DLD1 (cell line): ENCODE measurements around the gene GABRG2.
"Not testable (repeated sequence)": the region's sequence is repeated elsewhere in the genome, so short reads cannot be mapped to it uniquely, and the experiment has no call there.

Experiments
- in situ Hi-C: cut with HindIII; loops from 2 replicates; pipeline ENCODE4 v1.10.0; 2017; ENCODE audit warnings: low sequenced_read_pairs

Gene GABRG2

DNA sequence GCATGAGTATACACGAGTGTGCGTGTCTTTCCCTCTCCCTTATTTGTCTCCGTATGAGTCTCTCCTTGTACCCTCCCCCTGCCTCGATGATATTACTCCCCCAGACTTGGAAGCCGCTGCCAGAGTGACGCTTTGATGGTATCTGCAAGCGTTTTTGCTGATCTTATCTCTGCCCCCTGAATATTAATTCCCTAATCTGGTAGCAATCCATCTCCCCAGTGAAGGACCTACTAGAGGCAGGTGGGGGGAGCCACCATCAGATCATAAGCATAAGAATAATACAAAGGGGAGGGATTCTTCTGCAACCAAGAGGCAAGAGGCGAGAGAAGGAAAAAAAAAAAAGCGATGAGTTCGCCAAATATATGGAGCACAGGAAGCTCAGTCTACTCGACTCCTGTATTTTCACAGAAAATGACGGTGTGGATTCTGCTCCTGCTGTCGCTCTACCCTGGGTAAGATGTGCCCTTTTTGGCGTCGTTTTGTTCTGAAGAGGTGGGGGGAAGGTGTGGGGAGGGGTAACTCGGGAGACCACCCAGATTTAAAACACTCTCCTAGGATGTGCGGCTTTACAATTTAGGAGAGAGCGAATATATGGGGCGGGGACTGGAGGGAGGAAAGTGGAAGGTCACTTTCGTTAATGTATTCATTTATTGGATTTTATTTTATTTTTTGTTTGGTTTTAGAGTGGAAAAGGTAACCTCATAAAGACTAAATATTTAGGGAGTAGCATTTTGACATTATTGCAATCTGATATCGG, at the start of gene GABRG2:
GABRG2 (plus strand) TSS at position 119 of the 757 bp plus-strand sequence; CDS start at position 346, 227 bp downstream.
- in situ Hi-C loops, result no loop called here

DNA sequence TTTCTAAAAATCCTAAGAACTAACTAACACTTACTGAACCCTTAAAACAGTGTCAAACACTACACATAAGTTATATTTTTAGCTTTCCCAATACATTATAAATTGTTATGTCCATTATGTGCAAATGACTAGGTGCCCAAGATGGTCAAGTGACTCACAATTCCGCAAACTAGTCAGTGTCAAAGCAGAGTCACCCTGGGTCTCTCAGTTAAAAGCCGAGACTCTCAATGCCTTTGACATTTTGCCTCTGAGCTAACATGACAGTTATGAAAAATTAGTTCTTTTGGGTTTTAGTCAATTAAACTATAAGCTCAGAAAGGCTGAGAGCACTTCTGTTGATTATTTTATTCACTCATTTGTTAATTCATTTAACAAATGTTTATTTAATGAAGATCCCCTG, 42.3 kb upstream of the GABRG2 start:
- in situ Hi-C loops, result no loop called here

DNA sequence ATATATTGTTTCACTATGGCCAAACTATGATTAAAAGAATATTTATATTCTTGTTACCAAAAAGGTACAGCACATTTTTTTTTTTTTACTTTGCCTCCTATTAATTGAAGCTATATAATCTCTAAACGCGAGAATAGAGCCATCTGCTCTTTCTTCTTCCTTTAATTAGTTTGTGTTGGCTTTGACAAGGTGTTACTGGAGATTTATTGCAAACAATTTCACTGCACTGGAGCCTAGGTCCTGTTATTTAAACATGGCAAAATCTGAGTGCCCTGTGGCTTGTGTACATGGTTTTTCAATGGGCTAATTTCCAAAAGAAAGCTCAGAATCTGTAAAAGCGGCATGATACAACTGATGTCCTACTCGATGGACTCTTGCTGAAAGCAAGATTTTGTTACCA, 40.8 kb upstream of the GABRG2 start:
- in situ Hi-C loops, result no loop called here

DNA sequence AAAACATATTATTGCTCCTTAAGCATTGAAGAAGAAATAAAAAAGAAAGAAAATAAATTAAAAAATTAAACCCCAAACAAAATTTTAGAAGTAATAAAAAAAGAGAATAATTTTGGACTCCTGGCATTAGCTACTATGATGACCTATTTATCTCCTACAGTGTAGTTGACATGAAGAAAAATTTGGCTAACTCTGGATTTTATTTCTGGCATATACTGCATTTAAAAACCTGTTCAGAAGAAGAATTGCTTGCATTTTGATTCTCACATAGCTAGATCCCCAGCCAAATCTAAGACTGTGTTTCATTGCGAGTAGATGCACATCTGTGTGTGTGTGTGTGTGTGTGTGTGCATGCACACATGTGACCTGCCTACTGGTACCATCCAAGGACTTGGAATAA, 30.1 kb upstream of the GABRG2 start:
- in situ Hi-C loops, result no loop called here

DNA sequence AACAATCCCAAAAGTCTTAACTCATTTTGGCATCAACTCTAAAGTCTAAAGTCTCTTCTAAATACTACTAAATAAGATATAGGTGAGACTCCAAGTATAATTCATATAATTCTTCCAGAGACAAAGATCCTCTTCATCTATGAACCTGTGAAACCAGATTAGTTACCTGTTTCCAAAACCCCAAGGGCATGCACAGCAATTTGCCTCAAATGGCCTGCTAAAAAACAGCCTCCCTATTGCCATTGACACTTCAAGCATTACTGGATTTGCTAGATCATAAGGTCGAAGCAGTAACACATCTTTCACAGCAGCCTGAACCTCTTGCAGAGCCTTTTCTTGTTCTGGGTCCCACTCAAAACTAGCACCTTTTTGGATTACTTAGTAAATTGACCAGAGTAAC, 20.3 kb upstream of the GABRG2 start:
- in situ Hi-C loops, result no loop called here

DNA sequence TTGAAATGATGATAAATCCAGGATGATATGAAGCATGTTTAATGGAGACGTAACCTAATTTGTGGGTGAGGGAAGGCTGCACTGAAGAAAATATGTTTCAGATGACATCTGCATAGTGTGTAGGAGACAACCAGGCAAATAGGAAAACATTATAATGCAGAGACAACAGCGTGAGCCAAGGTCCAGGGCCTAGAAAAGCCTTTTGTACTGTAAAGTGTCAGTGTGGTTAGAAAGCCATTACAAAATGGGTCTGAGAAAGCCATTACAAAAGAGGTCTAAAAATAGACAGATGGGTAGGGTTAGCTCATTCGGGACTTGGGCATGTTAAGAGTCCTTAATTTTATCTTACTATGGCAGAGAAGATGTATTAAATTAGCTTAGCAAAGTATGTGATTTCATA, 14.9 kb upstream of the GABRG2 start:
- in situ Hi-C loops, result no loop called here

DNA sequence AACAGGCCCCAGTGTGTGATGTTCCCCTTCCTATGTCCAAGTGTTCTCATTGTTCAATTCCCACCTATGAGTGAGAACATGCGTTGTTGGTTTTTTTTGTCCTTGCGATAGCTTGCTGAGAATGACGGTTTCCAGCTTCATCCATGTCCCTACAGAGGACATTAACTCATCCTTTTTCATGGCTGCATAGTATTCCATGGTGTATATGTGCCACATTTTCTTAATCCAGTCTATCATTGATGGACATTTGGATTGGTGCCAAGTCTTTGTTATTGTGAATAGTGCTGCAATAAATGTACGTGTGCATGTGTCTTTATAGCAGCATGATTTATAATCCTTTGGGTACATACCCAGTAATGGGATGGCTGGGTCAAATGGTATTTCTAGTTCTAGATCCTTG, 12.5 kb upstream of the GABRG2 start:
- in situ Hi-C loops, result not testable (repeated sequence)

DNA sequence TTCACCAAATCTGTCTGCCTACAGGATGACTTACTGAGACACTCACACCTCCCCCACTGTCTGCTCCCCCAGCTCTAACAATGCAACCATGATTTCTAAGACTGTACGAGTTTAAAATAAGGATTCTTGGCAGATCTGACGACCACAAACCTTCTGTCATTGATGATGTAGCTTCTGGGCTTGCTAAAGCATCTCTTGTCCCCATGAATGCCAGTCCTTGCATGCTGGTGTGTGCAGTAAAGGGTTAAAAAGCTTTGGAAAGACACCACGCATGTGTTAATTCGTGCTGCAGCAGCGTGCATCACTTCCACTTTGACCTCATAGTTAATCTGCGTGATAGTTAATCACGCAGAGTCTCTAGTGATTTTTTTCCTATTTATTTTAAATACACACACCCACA, 411 bp upstream of the GABRG2 start:
- in situ Hi-C loops, result no loop called here

DNA sequence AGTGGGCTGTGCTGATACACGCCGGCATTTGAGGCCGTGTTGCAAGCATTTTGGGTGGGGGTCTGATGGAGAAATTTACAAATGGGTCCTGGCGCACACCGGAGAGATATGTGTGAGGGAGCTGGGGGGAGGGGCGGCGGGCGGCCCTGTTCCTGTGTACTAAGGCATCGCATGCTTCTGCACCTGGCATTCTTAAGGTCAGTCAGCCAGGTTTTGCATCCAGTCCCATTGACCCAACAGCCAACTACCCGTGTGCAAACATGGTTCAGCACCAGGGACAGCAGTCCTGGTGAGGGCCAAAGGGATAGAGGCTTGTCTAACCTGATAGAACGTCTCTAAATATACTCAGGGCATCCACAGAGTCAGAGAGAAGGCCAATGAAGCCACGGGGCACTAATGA, 839 bp downstream of the GABRG2 start:
- in situ Hi-C loops, result no loop called here

DNA sequence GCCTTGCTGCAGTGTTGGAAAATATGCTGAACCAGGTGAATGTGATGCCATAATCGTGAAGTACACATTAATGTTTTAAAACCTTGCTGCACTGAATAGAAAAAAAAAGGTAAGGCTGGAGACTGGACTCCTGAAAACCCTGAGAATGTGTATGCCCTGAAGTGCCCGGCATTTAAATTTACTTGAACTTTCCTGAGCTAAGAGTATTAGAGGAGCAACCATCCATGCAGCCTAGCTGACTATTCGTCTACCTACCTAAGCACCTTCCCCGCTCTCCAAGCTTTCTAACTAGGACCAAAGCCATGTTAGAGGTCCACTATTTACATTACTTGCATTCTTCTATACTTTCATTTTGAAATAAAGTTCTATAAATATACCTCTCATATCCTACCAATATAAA, 1.4 kb downstream of the GABRG2 start:
- in situ Hi-C loops, result no loop called here

DNA sequence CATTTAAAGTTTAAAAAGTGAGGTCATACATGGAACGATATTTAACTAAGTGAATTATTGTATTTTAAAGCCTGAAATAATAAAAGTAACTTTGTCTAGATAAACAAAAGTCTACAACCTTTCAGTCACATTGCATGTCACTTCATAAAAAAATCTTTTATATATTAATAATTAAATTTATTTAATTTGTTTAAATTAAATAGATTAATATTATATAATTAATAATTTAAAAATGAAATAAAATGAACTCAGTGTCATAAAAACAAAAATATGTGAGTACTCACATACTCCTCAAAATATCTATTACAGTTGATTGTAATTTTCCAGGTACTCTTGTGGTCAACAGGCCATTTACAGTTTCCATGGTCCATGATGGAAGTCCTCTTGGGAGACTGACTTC, 11.2 kb downstream of the GABRG2 start:
- in situ Hi-C loops, result no loop called here

DNA sequence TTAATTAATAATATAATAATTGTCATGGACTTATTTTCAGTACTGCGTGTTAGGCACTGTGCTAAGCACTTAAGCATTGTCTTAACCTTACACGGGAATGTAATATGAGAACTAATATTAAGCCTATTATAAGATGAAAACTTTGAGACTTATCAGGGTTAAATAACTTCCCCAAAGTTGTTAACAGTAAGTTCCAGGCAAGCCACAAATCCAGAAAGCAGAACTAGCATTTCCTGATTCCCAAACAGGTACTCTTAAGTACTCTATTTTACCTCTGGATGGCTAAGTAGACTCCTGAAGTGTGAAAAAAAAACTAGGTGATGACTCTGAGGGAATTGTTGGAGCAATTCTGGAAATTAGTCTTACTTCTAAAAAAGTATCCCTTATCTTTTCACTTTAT, 23.8 kb downstream of the GABRG2 start:
- in situ Hi-C loops, result no loop called here

DNA sequence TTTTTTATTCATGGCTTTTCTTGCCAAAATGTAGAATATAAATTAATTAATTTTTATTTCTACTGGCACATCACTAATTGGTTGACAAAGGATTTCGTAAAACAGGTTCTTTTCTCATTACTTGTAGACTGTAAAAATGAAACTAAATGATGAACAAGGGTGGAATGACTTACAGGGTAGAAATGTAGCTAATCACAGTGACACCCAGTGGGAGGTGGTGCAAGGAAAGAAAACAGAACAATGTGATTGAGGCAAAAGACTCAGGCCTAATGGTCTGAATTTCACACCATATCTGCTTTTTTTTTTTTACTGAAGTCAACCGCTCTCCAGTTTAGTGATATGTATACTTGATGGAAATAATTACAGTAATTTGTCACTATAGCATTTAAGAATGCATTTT, 28.9 kb downstream of the GABRG2 start:
- in situ Hi-C loops, result no loop called here

DNA sequence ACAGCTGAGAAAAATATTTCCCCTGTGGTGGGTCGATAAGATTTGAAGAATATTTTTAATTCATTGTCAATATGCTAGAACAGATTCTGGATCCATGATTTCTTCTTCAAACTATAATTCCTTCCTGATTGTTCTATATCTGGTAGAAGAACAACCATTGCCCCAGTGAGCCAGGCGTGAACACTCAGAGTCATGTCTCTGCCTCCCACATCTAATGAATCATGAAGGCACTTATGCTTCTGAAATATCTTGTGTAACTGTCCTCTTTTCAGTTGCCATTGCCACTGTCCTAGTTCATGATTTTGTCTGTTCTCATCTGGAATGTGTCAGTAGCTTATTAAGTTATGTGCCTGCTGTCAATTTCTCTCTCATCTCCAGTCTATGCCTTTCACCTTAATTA, 40.0 kb downstream of the GABRG2 start:
- in situ Hi-C loops, result no loop called here

DNA sequence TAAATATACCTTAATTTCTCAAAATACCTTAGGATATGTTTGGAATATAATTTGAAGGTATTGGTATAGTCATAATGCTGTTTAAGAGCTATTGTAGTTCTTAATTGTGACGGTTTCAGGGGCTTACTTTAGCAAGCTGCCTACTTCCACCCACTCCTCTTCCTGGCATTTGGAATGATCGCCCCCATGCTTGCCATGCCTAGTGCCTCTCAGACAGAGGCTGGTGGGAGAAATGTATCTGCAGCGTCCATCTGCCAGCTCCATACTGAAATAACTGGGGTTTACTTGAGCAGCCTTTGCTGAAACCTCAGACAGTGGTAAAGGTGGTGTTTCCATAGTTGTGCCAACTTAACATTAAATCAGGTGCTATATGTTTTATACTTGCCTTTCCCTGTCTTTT, 52.2 kb downstream of the GABRG2 start:
- in situ Hi-C loops, result no loop called here

DNA sequence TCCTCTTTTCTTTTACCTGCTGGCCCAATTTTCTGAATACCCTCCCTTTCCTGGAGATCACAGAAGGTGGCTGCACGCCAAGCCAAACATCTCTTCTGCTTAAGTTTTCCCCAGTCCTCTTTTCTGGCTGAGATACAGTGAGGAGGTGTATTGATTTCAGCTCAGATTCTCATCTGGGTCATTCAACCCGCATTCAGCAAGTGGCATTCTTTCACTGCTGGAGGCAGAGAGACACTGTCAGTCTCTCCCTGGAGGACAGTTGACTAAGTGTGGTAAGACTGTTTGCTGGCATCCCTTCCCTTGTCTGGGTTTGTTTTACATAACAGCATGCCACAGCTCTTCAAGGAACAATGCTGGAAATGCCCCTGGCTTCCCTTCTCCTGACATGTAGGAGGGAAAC, 60.5 kb downstream of the GABRG2 start:
- in situ Hi-C loops, result no loop called here

DNA sequence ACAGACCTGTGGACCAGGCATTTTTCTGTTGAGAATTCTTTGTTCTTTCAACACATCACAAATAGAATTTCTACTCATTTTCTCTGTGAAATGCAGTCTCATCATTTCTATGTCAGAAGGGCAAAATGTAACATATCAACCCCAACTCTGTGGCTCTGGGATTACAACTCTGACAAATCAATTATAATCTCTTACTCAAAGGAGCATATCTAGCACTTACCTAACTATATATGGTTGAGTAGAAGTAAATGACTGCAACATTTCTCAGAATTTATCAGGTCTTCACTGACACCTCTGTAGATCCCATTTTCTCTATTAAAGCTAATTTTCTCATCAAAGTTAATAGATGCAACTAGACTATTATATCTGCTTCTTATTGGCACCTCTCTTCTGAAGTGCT, 64.8 kb downstream of the GABRG2 start:
- in situ Hi-C loops, result no loop called here

DNA sequence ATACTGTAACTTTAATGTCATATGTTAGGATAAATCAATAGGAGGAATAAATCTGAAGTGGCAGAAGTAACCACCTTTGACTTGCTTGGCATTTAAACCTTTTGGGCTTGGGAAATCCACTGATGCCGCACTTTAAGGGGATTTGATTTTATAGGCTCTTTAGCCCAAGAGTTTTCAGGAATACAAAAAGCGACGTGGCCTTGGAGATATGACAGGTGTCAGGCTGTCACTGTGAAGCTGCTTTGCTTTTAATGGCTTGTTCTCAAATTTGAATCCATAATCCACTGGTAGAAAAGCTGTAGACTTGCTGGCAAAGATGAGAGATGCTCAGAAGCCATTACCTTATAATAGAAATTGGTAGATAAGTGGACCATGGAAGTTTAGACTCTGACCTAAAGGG, 71.6 kb downstream of the GABRG2 start:
- in situ Hi-C loops, result no loop called here

DNA sequence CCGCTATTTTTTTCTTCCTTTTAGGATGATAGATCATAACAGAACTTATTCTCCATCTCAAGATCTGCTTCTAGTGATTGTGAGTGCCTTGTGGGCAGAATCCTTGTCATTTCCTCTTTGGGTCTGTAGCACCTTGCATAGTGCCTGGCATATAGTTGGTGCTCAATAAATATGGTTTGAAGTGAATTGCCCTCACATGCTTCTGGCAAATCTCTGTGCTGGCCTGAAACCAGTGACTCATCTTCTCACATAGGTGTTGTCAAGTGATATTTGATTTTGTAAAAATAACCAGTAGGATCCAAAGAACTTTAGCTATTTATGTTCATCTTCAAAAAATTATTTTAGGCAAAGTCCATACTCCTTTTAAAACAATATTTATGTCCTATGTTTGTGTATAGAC, 86.7 kb downstream of the GABRG2 start:
- in situ Hi-C loops, result no loop called here

DNA sequence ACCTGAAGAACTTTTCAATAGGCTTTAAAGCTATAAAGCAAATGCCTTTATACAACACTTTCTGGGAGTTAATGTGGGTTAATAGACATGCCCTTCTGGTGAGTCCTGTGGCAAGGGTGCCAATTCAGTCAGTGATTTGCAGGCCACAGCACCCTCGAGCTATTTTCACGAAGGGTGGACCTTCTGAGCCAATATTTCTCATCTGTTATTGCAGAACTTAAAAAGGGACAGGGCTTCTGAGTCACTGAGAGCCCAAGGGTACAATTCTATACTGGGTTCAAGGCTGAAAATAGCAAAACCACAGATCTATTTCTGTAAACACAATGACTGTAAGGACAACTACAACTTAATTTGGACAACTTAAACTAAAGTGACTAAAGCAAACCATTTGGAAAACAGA, 92.8 kb downstream of the GABRG2 start:
- in situ Hi-C loops, result no loop called here

DNA sequence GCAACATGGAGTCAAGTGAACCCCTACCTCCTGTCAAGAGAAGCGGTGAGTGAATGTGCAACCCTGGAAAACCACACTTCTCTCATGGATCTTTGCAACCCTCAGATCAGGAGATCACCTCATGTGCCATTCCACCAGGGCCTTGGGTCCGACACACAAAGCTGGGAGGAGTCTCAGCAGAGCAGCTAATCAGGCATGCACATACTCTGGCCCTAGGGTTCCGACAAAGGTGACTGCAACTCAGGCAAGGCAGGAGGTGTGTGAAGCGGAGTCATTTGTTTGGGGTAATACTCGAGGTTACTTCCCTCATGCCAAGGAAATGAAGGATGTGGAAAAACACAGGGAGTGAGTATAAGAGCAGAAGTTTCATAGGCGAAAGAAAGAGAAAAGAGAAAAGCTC, 96.1 kb downstream of the GABRG2 start:
- in situ Hi-C loops, result no loop called here

DNA sequence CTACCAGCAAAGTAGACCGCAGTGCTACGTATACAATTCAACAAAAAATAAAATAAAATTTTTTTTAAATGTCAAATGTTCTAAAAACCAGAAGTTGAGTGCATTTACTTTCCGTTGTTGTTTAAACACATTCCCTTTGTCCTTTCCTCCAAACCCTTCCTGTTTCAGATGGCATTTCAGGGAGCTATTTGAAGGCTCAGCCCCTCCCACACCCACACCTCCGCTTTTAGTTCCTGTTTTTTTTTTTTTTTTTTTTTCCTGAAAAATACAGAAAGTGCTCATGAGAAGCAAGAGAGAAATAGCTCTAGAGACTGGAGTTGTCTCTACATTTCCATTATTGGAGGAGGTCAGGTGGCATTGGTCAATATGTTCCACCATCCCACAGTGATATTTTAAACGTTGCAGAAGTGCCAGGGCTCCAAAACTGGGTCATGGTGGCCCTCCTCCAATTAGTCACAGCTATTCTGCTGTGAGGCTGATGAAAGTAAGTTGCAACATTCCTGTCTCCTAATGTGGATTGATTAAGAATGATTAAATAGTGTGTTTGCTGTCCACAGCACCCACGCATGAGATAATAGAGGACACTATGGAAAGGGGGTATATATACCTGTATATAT, 106.9 kb downstream of the GABRG2 start:
- in situ Hi-C loops, result no loop called here

DNA sequence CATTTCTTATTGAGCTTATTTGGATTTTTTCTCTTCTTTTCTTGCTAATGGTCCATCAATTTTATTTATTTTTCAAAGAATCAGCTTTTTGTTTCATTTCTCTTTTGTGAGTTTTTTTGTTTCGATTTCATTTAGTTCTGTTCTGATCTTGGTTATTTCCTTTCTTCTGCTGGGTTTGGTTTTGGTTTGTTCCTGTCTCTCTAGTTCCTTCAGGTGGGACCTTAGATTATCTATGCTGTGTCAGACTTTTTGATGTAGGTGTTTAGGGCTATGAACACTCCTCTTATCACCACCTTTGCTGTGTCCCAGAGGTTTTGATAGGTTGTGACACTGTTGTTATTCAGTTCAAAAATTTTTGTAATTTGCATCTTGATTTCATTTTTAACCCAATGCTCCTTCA, 119.8 kb downstream of the GABRG2 start:
- in situ Hi-C loops, result no loop called here
